Measurements from ENCODE around the gene DPP7.
"Not testable (repeated sequence)": the region's sequence is repeated elsewhere in the genome, so short reads cannot be mapped to it uniquely, and the experiment has no call there.

Gene DPP7

DNA sequence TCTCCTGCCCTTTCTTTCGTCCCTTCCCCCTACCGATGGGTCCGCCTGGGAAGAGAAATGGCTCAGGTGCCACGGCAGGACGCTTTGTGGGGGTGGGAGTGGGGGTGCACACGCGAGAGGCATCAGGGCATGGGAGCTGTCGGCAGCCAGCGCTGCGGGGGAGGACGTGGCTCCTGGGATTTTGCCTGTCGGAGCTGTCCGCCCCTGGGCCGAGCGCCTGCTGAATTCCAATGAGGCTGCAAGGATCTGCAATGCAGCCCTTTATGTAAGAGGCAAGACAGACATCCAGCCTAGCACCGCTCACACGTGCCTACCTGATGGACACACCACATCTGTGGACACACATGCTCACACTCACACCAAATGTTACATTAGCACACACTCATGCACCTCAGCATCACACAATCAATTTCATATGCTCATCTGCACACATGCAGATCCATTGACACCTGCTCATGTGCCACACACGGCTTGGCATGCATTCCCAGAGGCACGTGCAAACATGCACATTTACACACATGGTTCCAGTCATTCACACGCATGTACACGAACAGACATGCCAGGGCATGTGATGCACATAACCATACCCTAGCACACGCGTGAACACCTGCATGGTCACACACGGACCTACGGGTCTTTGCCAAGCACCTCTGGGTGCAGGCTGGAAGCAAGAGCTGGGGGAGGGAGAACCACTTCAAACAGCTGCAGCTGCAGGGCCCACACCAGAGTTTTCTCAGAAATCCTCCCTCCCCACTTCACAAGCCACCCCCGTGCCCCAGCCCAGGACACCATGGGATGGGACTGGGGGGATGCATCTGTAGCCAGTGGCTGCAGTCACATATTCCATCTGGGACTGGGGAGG, 25.8 kb upstream of the DPP7 start:
- H3K4me3 ChIP-seq (ENCODE audit: insufficient read length, low read depth), result no peak overlapping the region
- H3K4me1 ChIP-seq (ENCODE audit: insufficient read depth, insufficient read length), result peaks cover 22% of the 10 kb centered on the region
- peaks cover 83% of the 10 kb centered on the region for H3K27me3 ChIP-seq (ENCODE audit: insufficient read depth, insufficient read length)
- no peaks in the 10 kb centered on the region for H3K36me3 ChIP-seq (ENCODE audit: insufficient read depth, insufficient read length, low read length)
- TF ChIP-seq ZNF274 (IDR thresholded peaks at IDR 0.05; ENCODE audit: low read depth, low read length) (no peak), YY1 (IDR thresholded peaks at IDR 0.05; ENCODE audit: insufficient read depth, insufficient read length) (no peak), SUZ12 (IDR thresholded peaks at IDR 0.05; ENCODE audit: extremely low read depth, insufficient read depth, insufficient read length) (no peak)
- H3K9ac ChIP-seq (ENCODE audit: insufficient read length, low read depth), result no peak overlapping the region
- DNase-seq (ENCODE audit: low read depth, low spot score), result no peak
- no peaks in the 10 kb centered on the region for H3K9me3 ChIP-seq (ENCODE audit: insufficient read depth, low read length)

DNA sequence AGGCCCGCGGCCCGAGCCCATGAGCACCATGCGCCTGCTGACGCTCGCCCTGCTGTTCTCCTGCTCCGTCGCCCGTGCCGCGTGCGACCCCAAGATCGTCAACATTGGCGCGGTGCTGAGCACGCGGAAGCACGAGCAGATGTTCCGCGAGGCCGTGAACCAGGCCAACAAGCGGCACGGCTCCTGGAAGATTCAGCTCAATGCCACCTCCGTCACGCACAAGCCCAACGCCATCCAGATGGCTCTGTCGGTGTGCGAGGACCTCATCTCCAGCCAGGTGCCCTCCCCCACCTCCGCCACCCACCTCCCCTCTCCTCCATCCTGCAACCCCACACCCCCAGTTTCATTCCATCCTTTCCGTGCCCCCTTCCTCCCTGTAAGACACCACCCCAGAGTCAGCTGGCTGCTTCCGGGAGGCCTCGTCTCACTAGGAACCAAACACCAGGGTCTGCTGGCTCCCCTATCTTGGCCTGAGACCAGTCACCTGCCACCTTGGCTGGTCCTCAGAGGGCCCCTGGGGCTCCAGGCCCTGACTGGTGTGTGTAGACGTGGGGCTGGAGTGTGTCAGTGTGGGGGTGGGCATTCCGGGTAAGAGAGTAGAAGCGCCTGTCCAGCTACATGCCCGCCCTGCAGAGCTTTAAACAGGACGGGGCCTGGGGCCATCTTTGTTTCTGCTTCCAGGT, 25.1 kb upstream of the DPP7 start:
- Histone ChIP-seq H3K4me3 (ENCODE audit: insufficient read length, low read depth) (no peak overlapping the region), H3K36me3 (ENCODE audit: insufficient read depth, insufficient read length, low read length) (no peaks in the 10 kb centered on the region), H3K4me1 (ENCODE audit: insufficient read depth, insufficient read length) (peaks cover 22% of the 10 kb centered on the region), H3K27me3 (ENCODE audit: insufficient read depth, insufficient read length) (peaks cover 83% of the 10 kb centered on the region), H3K9ac (ENCODE audit: insufficient read length, low read depth) (no peak overlapping the region), H3K9me3 (ENCODE audit: insufficient read depth, low read length) (no peaks in the 10 kb centered on the region)
- DNase-seq (ENCODE audit: low read depth, low spot score), result no peak
- TF ChIP-seq SUZ12 (IDR thresholded peaks at IDR 0.05; ENCODE audit: extremely low read depth, insufficient read depth, insufficient read length), result peak; percentile 69
- no peak for TF ChIP-seq YY1 (IDR thresholded peaks at IDR 0.05; ENCODE audit: insufficient read depth, insufficient read length)

DNA sequence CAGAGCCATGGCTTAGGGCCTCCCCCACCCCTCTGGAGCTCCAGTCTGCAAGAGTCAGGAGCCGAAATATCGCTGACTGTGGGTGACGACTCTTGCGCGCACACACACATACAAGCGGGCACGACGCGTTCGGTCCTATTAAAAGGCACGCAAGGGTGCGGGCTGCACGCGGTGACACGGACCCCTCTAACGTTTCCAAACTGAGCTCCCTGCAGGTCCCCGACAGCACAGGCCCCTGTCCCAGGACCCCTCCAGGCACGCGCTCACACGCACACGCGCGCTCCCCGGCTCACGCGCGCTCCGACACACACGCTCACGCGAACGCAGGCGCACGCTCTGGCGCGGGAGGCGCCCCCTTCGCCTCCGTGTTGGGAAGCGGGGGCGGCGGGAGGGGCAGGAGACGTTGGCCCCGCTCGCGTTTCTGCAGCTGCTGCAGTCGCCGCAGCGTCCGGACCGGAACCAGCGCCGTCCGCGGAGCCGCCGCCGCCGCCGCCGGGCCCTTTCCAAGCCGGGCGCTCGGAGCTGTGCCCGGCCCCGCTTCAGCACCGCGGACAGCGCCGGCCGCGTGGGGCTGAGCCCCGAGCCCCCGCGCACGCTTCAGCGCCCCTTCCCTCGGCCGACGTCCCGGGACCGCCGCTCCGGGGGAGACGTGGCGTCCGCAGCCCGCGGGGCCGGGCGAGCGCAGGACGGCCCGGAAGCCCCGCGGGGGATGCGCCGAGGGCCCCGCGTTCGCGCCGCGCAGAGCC, 24.4 kb upstream of the DPP7 start, which contains the start of gene GRIN1:
Gene GRIN1, plus strand, starts transcription at position 433 of the 746 bp plus-strand sequence. CDS start 333 bp downstream, outside the sequence.
- Histone ChIP-seq H3K27me3 (ENCODE audit: insufficient read depth, insufficient read length) (peaks cover 85% of the 10 kb centered on the region), H3K9ac (ENCODE audit: insufficient read length, low read depth) (no peak within 1 kb of the TSS), H3K4me3 (ENCODE audit: insufficient read length, low read depth) (peak within 1 kb of the TSS; percentile 22), H3K4me1 (ENCODE audit: insufficient read depth, insufficient read length) (peaks cover 22% of the 10 kb centered on the region), H3K36me3 (ENCODE audit: insufficient read depth, insufficient read length, low read length) (no peaks in the 10 kb centered on the region), H3K9me3 (ENCODE audit: insufficient read depth, low read length) (no peaks in the 10 kb centered on the region)
- TF ChIP-seq ZNF274 (IDR thresholded peaks at IDR 0.05; ENCODE audit: low read depth, low read length) (no peak), YY1 (IDR thresholded peaks at IDR 0.05; ENCODE audit: insufficient read depth, insufficient read length) (no peak), SUZ12 (IDR thresholded peaks at IDR 0.05; ENCODE audit: extremely low read depth, insufficient read depth, insufficient read length) (peak; percentile 87)
- no peak for DNase-seq (ENCODE audit: low read depth, low spot score)

DNA sequence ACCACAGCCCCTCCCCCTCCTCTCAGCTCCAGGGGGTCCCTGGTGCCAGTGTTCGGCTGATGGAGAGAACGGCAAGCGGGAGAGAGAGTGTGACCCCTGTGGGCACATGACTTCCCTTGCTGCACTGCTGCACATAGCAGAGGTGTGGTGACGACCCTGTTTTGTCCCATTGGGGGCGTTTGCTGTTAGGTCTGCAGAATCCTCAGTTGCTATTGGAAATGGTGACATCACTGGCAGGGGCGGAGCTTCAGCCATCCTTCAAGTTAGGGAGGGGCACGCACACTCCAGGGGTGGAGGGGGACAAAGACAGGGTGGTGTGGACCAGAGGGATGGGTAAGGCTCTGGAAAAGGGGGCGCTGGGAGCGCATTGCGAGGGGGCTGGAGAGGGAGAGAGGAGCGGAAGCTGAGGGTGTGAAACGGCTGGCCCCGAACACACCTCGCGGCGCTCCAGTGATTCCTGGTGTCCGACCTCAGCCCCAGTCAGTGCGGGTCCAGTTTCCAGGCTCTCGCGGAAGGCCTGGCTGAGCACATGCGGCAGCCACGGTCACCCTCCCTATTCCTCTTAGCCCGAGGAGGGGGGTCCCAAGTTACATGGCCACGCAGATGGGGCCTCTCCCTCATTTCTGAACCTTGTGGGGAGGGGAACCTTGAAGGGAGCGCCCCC, 23.7 kb upstream of the DPP7 start:
- TF ChIP-seq ZNF274 (IDR thresholded peaks at IDR 0.05; ENCODE audit: low read depth, low read length) (no peak), SUZ12 (IDR thresholded peaks at IDR 0.05; ENCODE audit: extremely low read depth, insufficient read depth, insufficient read length) (no peak), YY1 (IDR thresholded peaks at IDR 0.05; ENCODE audit: insufficient read depth, insufficient read length) (no peak)

DNA sequence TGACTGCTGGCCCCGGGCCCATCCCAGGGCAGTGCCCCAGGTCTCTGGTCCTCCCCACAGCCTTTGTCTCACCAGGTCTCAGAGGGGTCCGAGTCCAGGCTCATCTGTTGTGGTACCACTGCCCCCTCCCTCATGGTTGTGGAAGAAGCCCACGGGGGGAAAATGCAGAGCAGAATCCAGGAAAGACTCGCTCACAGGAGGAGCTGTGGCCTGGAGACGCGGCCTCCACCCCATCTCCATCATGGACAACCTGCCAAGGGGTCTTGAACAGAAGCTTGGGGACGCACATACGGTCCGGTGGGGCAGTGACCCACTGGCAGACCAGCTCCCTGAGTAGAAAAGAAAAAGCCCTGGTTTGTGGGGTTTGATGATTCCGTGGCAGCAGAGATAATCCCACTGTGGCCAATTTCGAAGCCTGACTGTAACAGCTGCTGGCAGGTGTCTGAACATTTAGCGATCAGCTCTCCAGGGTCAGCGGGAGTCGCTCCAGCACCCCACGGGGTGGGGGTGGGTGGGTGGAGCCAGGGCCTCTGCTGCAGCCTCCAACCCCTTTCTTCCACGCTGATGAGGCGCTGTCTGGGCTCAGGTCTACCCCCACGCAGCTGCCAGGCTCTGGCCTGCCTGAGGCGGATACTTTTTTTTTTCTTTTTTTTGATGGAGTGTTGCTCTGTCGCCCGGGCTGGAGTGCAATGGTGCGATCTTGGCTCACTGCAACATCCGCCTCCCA, 22.5 kb upstream of the DPP7 start:
- DNase-seq (ENCODE audit: low read depth, low spot score), result no peak
- peaks cover 74% of the 10 kb centered on the region for H3K27me3 ChIP-seq (ENCODE audit: insufficient read depth, insufficient read length)
- H3K9me3 ChIP-seq (ENCODE audit: insufficient read depth, low read length), result no peaks in the 10 kb centered on the region
- H3K4me3 ChIP-seq (ENCODE audit: insufficient read length, low read depth), result no peak overlapping the region
- no peak overlapping the region for H3K9ac ChIP-seq (ENCODE audit: insufficient read length, low read depth)
- H3K4me1 ChIP-seq (ENCODE audit: insufficient read depth, insufficient read length), result peaks cover 22% of the 10 kb centered on the region
- no peak for TF ChIP-seq SUZ12 (IDR thresholded peaks at IDR 0.05; ENCODE audit: extremely low read depth, insufficient read depth, insufficient read length)
- TF ChIP-seq YY1 (IDR thresholded peaks at IDR 0.05; ENCODE audit: insufficient read depth, insufficient read length), result no peak
- no peak for TF ChIP-seq ZNF274 (IDR thresholded peaks at IDR 0.05; ENCODE audit: low read depth, low read length)
- H3K36me3 ChIP-seq (ENCODE audit: insufficient read depth, insufficient read length, low read length), result no peaks in the 10 kb centered on the region

More for the DNA sequence above, 23.7 kb upstream of the DPP7 start:
- no peaks in the 10 kb centered on the region for H3K36me3 ChIP-seq (ENCODE audit: insufficient read depth, insufficient read length, low read length)
- no peaks in the 10 kb centered on the region for H3K9me3 ChIP-seq (ENCODE audit: insufficient read depth, low read length)
- H3K9ac ChIP-seq (ENCODE audit: insufficient read length, low read depth), result no peak overlapping the region
- H3K27me3 ChIP-seq (ENCODE audit: insufficient read depth, insufficient read length), result peaks cover 83% of the 10 kb centered on the region
- peak overlapping the region; percentile 22 for H3K4me3 ChIP-seq (ENCODE audit: insufficient read length, low read depth)
- peaks cover 22% of the 10 kb centered on the region for H3K4me1 ChIP-seq (ENCODE audit: insufficient read depth, insufficient read length)
- DNase-seq (ENCODE audit: low read depth, low spot score), result no peak

DNA sequence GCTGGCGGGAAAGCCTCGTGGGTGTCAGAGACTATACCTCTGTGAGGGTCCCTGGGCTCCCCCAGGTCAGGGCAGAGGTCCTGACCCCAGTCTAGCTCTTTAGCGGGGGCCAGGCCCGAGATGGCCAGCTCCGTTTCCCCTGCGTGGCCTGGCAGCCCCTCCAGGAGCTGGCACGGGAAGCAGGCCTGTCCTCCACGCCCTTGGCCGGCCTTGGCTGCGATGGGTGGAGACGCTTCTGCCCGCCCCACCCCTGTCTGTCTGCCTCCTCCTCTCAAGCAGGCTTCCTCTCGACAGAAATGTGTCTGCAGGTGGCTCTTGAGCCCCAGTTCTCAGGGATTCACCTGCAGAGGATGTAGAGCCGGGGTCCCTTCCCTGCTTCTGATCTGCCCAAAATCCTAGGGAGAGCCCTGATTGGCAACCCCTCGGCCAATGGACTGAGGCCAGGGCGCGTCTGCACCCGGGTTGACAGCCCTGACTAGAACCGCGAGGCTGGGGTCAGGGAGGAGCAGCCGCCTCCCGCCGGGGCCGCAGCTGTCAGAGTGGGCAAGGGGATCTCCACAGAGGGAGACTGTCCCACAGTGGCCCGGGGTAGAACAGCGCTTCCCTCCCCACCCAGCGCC, 21.8 kb upstream of the DPP7 start:
- DNase-seq (ENCODE audit: low read depth, low spot score), result no peak
- H3K4me3 ChIP-seq (ENCODE audit: insufficient read length, low read depth), result no peak overlapping the region
- peaks cover 68% of the 10 kb centered on the region for H3K27me3 ChIP-seq (ENCODE audit: insufficient read depth, insufficient read length)
- H3K36me3 ChIP-seq (ENCODE audit: insufficient read depth, insufficient read length, low read length), result no peaks in the 10 kb centered on the region
- no peak overlapping the region for H3K9ac ChIP-seq (ENCODE audit: insufficient read length, low read depth)
- no peak for TF ChIP-seq SUZ12 (IDR thresholded peaks at IDR 0.05; ENCODE audit: extremely low read depth, insufficient read depth, insufficient read length)
- no peak for TF ChIP-seq ZNF274 (IDR thresholded peaks at IDR 0.05; ENCODE audit: low read depth, low read length)
- TF ChIP-seq YY1 (IDR thresholded peaks at IDR 0.05; ENCODE audit: insufficient read depth, insufficient read length), result no peak
- H3K4me1 ChIP-seq (ENCODE audit: insufficient read depth, insufficient read length), result peaks cover 22% of the 10 kb centered on the region
- no peaks in the 10 kb centered on the region for H3K9me3 ChIP-seq (ENCODE audit: insufficient read depth, low read length)

DNA sequence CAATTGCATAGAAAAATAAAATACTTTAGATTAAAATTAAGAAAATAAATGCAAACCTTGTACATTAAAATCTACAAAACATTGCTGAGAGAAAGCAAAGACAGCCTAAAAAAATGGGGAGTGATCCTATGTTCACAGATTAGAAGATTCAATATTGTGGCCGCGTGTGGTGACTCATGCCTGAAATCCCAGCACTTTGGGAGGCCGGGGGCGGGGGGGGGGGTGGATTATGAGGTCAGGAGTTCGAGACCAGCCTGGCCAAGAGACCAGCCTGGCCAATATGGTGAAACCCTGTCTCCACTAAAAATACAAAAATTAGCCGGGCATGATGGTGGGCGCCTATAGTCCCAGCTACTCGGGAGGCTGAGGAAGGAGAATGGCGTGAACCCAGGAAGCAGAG, 20.6 kb upstream of the DPP7 start:
- H3K27me3 ChIP-seq (ENCODE audit: insufficient read depth, insufficient read length), result peaks cover 63% of the 10 kb centered on the region
- H3K4me3 ChIP-seq (ENCODE audit: insufficient read length, low read depth); H3K9ac ChIP-seq (ENCODE audit: insufficient read length, low read depth); H3K9me3 ChIP-seq (ENCODE audit: insufficient read depth, low read length); H3K36me3 ChIP-seq (ENCODE audit: insufficient read depth, insufficient read length, low read length); DNase-seq (ENCODE audit: low read depth, low spot score): not testable (repeated sequence)
- peaks cover 20% of the 10 kb centered on the region for H3K4me1 ChIP-seq (ENCODE audit: insufficient read depth, insufficient read length)
